CD4-positive, CD25-positive, alpha-beta regulatory T cell (primary cell): Measurements from ENCODE around the gene ST6GAL1. TPM values are rescaled to one million over a fixed set of nuclear protein-coding genes. Genes with fewer than 3 reads are reported as not detected.
"Not testable (repeated sequence)": the region's sequence is repeated elsewhere in the genome, so short reads cannot be mapped to it uniquely, and the experiment has no call there.

Experiments used
- ATAC-seq, 2 donors: fragments of 150-1000 bp; cut with Tn5 transposase; one replicate each; pipeline ENCODE4 v1.10.0; 2021; ENCODE audit warnings: low read depth in 2 of 2, moderate number of reproducible peaks in 2 of 2, moderate library complexity in 1 of 2
- DNase-seq, 3 donors: peaks; one replicate each; pipeline versions ENCODE4 v3.0.0 to v3.0.0-alpha.2; 2012 to 2022; ENCODE audit warnings: mixed read lengths in 1 of 3
- H3K27ac ChIP-seq: one replicate; pipeline ENCODE4 v1.7.0; 2013; ENCODE audit warnings: mild to moderate bottlenecking, low read length; ENCODE audit not compliant: insufficient read depth, poor library complexity, severe bottlenecking
- H3K27me3 ChIP-seq: one replicate; pipeline ENCODE4 v1.7.0; 2013; ENCODE audit warnings: low read length; ENCODE audit not compliant: control insufficient read depth, insufficient read depth
- H3K36me3 ChIP-seq: one replicate; pipeline ENCODE4 v1.7.0; 2013; ENCODE audit warnings: mild to moderate bottlenecking, low read length, moderate library complexity; ENCODE audit not compliant: control insufficient read depth, insufficient read depth
- H3K4me1 ChIP-seq: 2 replicates; pipeline ENCODE4 v1.7.0; 2013; ENCODE audit warnings: mild to moderate bottlenecking, low read length; ENCODE audit not compliant: insufficient read depth, control insufficient read depth, poor library complexity, severe bottlenecking
- H3K4me3 ChIP-seq: one replicate; pipeline ENCODE4 v1.7.0; 2013; ENCODE audit warnings: low read depth, mild to moderate bottlenecking, low read length, moderate library complexity
- H3K9me3 ChIP-seq, 2 experiments: 1 replicate in 1 of 2; 2 replicates in 1 of 2; pipeline ENCODE4 v1.7.0; 2013; ENCODE audit warnings: low read length in 2 of 2, mild to moderate bottlenecking in 1 of 2, moderate library complexity in 1 of 2; ENCODE audit not compliant: control insufficient read depth in 2 of 2
- H3K27ac Mint-ChIP-seq, 3 donors: one replicate each; pipeline ENCODE4 v1.8.0; 2020 to 2022; ENCODE audit warnings: mild to moderate bottlenecking in 3 of 3, mixed read lengths in 3 of 3, moderate library complexity in 2 of 3
- H3K27me3 Mint-ChIP-seq: one replicate; pipeline ENCODE4 v1.8.0; 2022; ENCODE audit warnings: mild to moderate bottlenecking, mixed read lengths
- H3K36me3 Mint-ChIP-seq: one replicate; pipeline ENCODE4 v1.8.0; 2020; ENCODE audit warnings: mixed read lengths
- H3K4me1 Mint-ChIP-seq, 4 donors: one replicate each; pipeline ENCODE4 v1.8.0; 2020 to 2022; ENCODE audit warnings: mixed read lengths in 4 of 4, mild to moderate bottlenecking in 1 of 4
- H3K4me3 Mint-ChIP-seq, 4 donors: one replicate each; pipeline ENCODE4 v1.8.0; 2020 to 2022; ENCODE audit warnings: mild to moderate bottlenecking in 4 of 4, mixed read lengths in 4 of 4, moderate library complexity in 3 of 4
- H3K9me3 Mint-ChIP-seq, 7 donors: one replicate each; pipeline ENCODE4 v1.8.0; 2020 to 2022; ENCODE audit warnings: mixed read lengths in 7 of 7, mild to moderate bottlenecking in 3 of 7, moderate library complexity in 2 of 7
- polyA plus RNA-seq, 4 donors: library from polyadenylated mRNA; unstranded; fragments of 300-500 nt; fragmentation: Illumina TruSeq; gene quantifications; one replicate each; pipeline ENCODE4 v1.2.3, GENCODE V29; 2021
- total RNA-seq: library from RNA; stranded (reverse); gene quantifications from one replicate; pipeline ENCODE4 v1.2.3, GENCODE V29; 2022

ST6GAL1 gene
- total and polyA plus RNA-seq, 5 donors from 2014 or later, result 125 to 184 (median 159) TPM

DNA sequence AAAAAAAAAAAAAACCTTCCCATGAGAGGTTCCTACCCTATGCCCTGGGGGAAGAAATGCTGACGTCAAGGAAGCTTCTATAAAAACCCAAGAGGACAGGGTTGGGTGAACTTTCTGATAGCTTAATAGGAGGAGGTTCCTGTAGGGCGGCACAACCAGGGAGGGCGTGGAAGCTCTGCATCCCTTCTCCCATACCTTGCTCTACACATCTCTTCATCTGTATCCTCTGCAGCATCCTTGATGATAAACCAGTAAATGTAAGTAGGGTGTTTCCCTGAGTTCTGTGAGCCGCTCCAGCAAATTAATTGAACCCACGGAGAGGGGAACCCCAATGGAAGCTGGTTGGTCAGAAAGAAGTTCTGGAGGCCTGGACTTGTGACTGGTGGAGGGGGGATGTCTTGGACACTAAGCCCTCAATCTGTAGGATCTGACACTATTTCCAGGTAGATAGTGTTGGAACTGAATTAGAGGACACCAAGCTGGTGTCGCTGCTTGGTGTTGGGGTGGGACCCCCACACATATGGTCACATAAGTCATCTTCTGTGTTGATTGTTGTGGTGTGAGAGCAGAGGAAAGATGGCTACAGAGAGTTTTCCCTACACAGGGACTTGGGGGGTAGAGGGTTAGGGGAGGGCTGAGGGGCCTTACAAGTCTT, 91.5 kb downstream of the ST6GAL1 start:
- Mint-ChIP-seq H3K4me1 (peaks cover 23 to 78% (median 45%) of the 10 kb centered on the region in 4 donors), H3K36me3 (peaks cover 36% of the 10 kb centered on the region), H3K27me3 (no peaks in the 10 kb centered on the region), H3K4me3 (peak overlapping the region in 1 of 4 donors; percentile 70), H3K9me3 (peaks cover 0 to 2% (median 0%) of the 10 kb centered on the region in 7 donors), H3K27ac (peak overlapping the region; percentile 72 to 96 (median 83))
- ATAC-seq (no peak), DNase-seq (no peak)
- Histone ChIP-seq H3K4me3 (no peak overlapping the region), H3K9me3 (no peaks in the 10 kb centered on the region), H3K36me3 (peaks cover 8% of the 10 kb centered on the region), H3K4me1 (peaks cover 46% of the 10 kb centered on the region), H3K27me3 (no peaks in the 10 kb centered on the region), H3K27ac (peak overlapping the region; percentile 83)

DNA sequence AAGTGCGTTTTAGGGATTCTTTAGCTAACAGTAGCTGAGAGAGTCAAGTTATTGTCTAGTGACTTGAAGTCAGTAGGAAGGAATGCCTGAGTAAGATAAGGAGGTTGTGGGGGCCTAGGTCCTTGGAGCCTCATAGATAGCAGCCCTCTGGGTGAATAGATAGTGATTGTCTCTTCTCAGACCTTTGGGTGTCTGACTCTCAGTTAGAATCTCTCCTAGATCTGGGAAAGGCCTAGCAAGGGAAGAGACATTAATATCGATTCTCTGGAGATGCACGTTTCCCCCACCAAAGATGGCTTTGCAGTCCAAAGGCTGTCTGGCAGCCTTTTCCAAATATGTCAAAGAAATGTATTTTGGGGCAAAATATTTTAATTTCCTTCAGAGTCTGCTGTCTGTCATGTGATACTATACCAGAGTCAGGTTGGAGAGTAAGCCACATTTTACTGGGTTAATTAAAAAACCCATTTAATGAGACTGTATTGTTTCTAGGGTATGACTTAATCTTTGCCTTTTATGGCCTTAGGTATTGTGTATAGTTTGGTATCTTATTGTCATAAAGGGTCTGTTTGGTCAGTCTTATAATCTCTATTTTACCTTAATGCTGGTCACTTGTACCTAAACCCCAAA, 92.2 kb downstream of the ST6GAL1 start:
- H3K9me3 ChIP-seq, result no peaks in the 10 kb centered on the region
- peaks cover 51% of the 10 kb centered on the region for H3K4me1 ChIP-seq
- no peaks in the 10 kb centered on the region for H3K27me3 ChIP-seq
- H3K4me3 Mint-ChIP-seq, result peak overlapping the region in 1 of 4 donors; percentile 70
- no peak for ATAC-seq
- no peaks in the 10 kb centered on the region for H3K27me3 Mint-ChIP-seq
- H3K36me3 ChIP-seq, result peaks cover 6% of the 10 kb centered on the region
- DNase-seq, result no peak
- H3K27ac Mint-ChIP-seq, result peak overlapping the region; percentile 72 to 96 (median 83)
- H3K9me3 Mint-ChIP-seq, result peaks cover 0 to 2% (median 0%) of the 10 kb centered on the region in 7 donors
- peaks cover 26 to 82% (median 50%) of the 10 kb centered on the region in 4 donors for H3K4me1 Mint-ChIP-seq
- peaks cover 39% of the 10 kb centered on the region for H3K36me3 Mint-ChIP-seq
- peak overlapping the region; percentile 83 for H3K27ac ChIP-seq
- H3K4me3 ChIP-seq, result no peak overlapping the region

DNA sequence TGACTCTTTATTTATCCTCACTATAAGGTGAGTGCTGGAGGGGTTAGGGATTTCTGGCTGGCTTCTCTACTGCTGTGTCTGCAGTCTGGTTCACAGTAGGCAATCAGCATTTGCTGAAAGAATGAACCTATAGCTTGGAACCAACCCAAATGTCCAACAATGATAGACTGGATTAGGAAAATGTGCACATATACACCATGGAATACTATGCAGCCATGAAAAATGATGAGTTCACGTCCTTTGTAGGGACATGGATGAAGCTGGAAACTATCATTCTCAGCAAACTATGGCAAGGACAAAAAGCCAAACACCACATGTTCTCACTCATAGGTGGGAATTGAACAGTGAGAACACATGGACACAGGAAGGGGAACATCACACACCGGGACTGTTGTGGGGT, 93.0 kb downstream of the ST6GAL1 start:
- Mint-ChIP-seq H3K27ac (peak overlapping the region; percentile 72 to 96 (median 83)), H3K4me1 (peaks cover 31 to 85% (median 53%) of the 10 kb centered on the region in 4 donors), H3K36me3 (peaks cover 37% of the 10 kb centered on the region)
- Histone ChIP-seq H3K27ac (peak overlapping the region; percentile 83), H3K4me1 (peaks cover 59% of the 10 kb centered on the region)
- not testable (repeated sequence) for H3K9me3 Mint-ChIP-seq, ATAC-seq, H3K9me3 ChIP-seq, H3K36me3 ChIP-seq, DNase-seq, H3K27me3 ChIP-seq, H3K27me3 Mint-ChIP-seq, H3K4me3 ChIP-seq, H3K4me3 Mint-ChIP-seq

DNA sequence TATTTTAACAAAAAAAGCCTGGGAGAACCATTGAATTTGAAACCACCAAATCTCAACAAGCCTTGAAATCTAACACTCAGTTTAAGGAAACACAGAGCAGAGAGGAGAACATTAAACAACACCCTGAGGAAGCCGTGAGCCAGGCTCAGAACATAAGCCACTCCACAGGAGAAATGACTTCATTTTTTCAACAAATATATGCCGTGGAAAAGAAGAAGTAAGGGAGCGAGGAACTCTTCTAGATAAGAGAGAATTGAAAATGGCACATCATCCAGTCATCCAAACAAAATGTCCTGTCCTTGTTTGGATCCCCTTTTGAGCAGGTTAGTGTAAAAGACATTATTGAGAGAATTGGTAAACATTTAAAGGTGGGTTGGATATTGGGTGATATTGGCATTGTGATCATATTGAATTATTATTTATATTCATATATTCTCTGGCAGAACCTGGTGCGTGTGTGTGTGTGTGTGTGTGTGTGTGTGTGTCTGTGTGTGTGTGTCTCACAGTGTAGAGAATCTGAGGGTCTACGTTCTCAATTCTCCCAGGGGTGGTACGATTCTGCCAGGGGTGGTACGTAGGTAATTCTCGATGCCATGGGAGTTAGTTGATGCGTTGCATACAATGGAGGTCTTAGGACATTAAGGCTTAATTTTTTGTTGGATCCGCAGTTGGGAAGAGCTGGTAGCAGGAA, 94.4 kb downstream of the ST6GAL1 start:
- Mint-ChIP-seq H3K36me3 (peaks cover 33% of the 10 kb centered on the region), H3K9me3 (peaks cover 0 to 2% (median 0%) of the 10 kb centered on the region in 7 donors), H3K27ac (peak overlapping the region; percentile 84 to 99 (median 95)), H3K27me3 (no peaks in the 10 kb centered on the region), H3K4me3 (peak overlapping the region; percentile 87 to 96 (median 90)), H3K4me1 (peaks cover 30 to 84% (median 54%) of the 10 kb centered on the region in 4 donors)
- no peaks in the 10 kb centered on the region for H3K36me3 ChIP-seq
- H3K4me3 ChIP-seq, result peak overlapping the region; percentile 88
- H3K9me3 ChIP-seq, result no peaks in the 10 kb centered on the region
- peaks cover 68% of the 10 kb centered on the region for H3K4me1 ChIP-seq
- peak overlapping the region; percentile 83 for H3K27ac ChIP-seq
- ATAC-seq, result no peak
- H3K27me3 ChIP-seq, result no peaks in the 10 kb centered on the region
- no peak for DNase-seq

DNA sequence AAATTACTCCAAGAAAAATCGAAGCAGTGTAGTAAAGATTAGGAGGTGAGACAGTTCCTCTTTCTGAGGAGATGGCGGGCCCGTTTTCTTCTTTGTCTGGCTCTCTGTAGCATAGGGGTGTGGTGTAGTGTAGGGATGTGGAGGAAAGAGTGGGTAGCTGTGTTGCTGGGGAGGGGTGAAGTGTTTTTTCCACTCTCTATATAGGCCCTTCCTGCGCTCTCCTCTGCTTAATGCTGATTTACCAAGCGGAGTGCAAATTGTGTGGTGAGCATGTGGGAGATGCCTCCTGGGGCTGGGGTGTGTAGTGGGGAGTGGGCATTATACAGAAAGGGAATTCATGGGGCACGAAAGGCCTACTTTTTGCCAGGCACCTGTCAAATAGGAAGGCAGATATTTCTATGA, 94.9 kb downstream of the ST6GAL1 start:
- peak in 2 of 3 donors; percentile 39 to 86 for DNase-seq
- H3K27ac ChIP-seq, result peak overlapping the region; percentile 83

DNA sequence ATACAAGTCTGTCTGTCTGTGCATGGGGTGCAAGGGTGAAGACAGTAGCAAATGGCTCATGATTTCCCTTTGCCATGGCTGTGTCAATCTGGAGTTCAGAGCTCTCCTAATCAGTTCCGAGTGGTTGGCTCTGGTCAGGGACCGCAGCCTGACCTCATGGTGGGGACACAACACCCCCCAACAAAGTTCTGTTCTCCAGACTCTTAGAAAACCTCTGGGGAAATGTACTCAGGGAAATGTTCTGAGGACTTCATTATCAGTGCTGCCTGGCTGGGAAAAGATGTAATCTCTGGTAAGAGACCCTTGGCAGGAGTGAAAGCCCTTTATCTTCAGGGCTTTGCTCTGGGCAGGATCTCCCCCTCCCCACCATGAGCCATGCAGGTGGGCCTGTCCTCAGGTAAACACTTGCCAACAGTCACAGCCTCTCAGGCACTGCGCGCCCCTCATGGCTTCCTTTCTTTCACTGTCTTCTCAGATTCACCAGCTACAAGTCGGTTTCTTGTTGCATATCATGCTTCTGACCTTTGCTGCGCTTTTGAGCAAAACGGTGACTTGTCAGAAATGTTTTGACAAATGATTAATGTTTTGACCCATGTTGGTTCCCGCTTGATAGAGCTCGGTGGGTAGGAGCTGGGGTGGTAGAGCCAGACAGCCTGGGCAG, 95.5 kb downstream of the ST6GAL1 start:
- peak overlapping the region; percentile 84 to 99 (median 95) for H3K27ac Mint-ChIP-seq
- peak overlapping the region; percentile 83 for H3K27ac ChIP-seq

More for the DNA sequence above, 94.9 kb downstream of the ST6GAL1 start:
- H3K27me3 Mint-ChIP-seq, result no peaks in the 10 kb centered on the region
- Histone ChIP-seq H3K9me3 (no peaks in the 10 kb centered on the region), H3K4me3 (peak overlapping the region; percentile 88), H3K27me3 (no peaks in the 10 kb centered on the region), H3K4me1 (peaks cover 68% of the 10 kb centered on the region), H3K36me3 (no peaks in the 10 kb centered on the region)
- H3K4me1 Mint-ChIP-seq, result peaks cover 29 to 83% (median 55%) of the 10 kb centered on the region in 4 donors
- peaks cover 38% of the 10 kb centered on the region for H3K36me3 Mint-ChIP-seq
- peak overlapping the region; percentile 84 to 99 (median 95) for H3K27ac Mint-ChIP-seq
- ATAC-seq, result peak; percentile 15 to 19
- peaks cover 0 to 2% (median 0%) of the 10 kb centered on the region in 7 donors for H3K9me3 Mint-ChIP-seq
- peak overlapping the region; percentile 87 to 96 (median 90) for H3K4me3 Mint-ChIP-seq

DNA sequence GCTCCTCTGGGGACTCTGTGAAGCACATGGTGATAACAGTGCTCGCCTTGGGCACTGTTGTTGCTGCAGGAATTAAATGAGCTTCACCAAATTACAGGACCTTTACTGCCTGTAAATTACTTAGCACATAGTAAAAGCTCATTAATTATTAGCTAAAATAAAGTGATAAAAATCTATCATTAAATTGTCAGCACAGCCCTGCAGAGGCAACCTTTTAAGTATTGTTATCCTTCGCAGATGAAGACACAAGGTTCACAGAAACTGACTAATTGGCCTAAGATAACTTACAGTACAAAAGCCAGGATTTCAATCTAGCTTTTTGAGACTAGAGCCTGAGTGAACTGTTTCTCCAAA, 96.0 kb downstream of the ST6GAL1 start:
- no peaks in the 10 kb centered on the region for H3K9me3 ChIP-seq
- H3K27me3 Mint-ChIP-seq, result no peaks in the 10 kb centered on the region
- DNase-seq, result no peak
- H3K36me3 Mint-ChIP-seq, result peaks cover 42% of the 10 kb centered on the region
- H3K4me3 ChIP-seq, result peak overlapping the region; percentile 88
- no peak for ATAC-seq
- peaks cover 70% of the 10 kb centered on the region for H3K4me1 ChIP-seq
- H3K4me3 Mint-ChIP-seq, result peak overlapping the region; percentile 87 to 96 (median 90)
- peaks cover 25 to 83% (median 58%) of the 10 kb centered on the region in 4 donors for H3K4me1 Mint-ChIP-seq
- H3K9me3 Mint-ChIP-seq, result no peaks in the 10 kb centered on the region
- no peaks in the 10 kb centered on the region for H3K27me3 ChIP-seq
- H3K27ac Mint-ChIP-seq, result peak overlapping the region; percentile 84 to 99 (median 95)
- peaks cover 6% of the 10 kb centered on the region for H3K36me3 ChIP-seq
- peak overlapping the region; percentile 83 for H3K27ac ChIP-seq

More for the DNA sequence above, 95.5 kb downstream of the ST6GAL1 start:
- Histone ChIP-seq H3K9me3 (no peaks in the 10 kb centered on the region), H3K4me3 (peak overlapping the region; percentile 88), H3K27me3 (no peaks in the 10 kb centered on the region), H3K36me3 (peaks cover 1% of the 10 kb centered on the region), H3K4me1 (peaks cover 68% of the 10 kb centered on the region)
- Mint-ChIP-seq H3K36me3 (peaks cover 37% of the 10 kb centered on the region), H3K4me1 (peaks cover 25 to 83% (median 55%) of the 10 kb centered on the region in 4 donors), H3K9me3 (no peaks in the 10 kb centered on the region), H3K4me3 (peak overlapping the region; percentile 87 to 96 (median 90)), H3K27me3 (no peaks in the 10 kb centered on the region)
- ATAC-seq (peak; percentile 12 to 24), DNase-seq (peak in 2 of 3 donors; percentile 38 to 72)
